Bronchial epithelial cell (primary cell): ENCODE measurements around the gene TCL1A. TPM values are rescaled to one million over a fixed set of nuclear protein-coding genes. Genes with fewer than 3 reads are reported as not detected.

ENCODE experiments used
- DNase-seq: peaks from one replicate; pipeline ENCODE4 v3.0.0-alpha.2; 2010; ENCODE audit warnings: low read depth
- FAIRE-seq: peaks from 2 replicates; lab custom pipeline; 2011; peaks lifted over from hg19 to GRCh38; lab: Jason Lieb, UNC
- H3K27me3 ChIP-seq: 2 replicates; pipeline ENCODE4 v1.5.1; 2011; ENCODE audit warnings: low read length; ENCODE audit not compliant: control insufficient read depth, insufficient read depth
- H3K36me3 ChIP-seq: 2 replicates; pipeline ENCODE4 v1.5.1; 2011; ENCODE audit warnings: low read length; ENCODE audit not compliant: control insufficient read depth, insufficient read depth
- H3K4me3 ChIP-seq: 2 replicates; pipeline ENCODE4 v1.5.1; 2011; ENCODE audit warnings: mild to moderate bottlenecking, low read depth, low read length, control low read depth
- CTCF ChIP-seq: IDR thresholded peaks from 2 replicates; pipeline ENCODE4 v1.5.1; 2011; ENCODE audit warnings: mild to moderate bottlenecking, moderate library complexity, low read length, control low read depth, inconsistent platforms; ENCODE audit not compliant: insufficient read depth, severe bottlenecking
- total RNA-seq: library from RNA; depleted of rRNA; stranded (reverse); fragments of >200 nt; gene quantifications from 2 replicates; pipeline ENCODE4 v1.2.1, GENCODE V29; 2014

TCL1A gene
- total RNA-seq, 1 donor from 2014 or later = not detected

- no peak overlapping the region for H3K4me3 ChIP-seq
- no peak for FAIRE-seq
- no peaks in the 10 kb centered on the region for H3K36me3 ChIP-seq
- H3K27me3 ChIP-seq = no peaks in the 10 kb centered on the region
- DNase-seq = no peak
- TF ChIP-seq CTCF = no peak
These were observed 51.3 kb downstream of the TCL1A start for GRCh38 chr14:95662376-95663186.

GRCh38 chr14:95660651-95661515, 53.0 kb downstream of the TCL1A start:
- no peak for FAIRE-seq
- no peaks in the 10 kb centered on the region for H3K36me3 ChIP-seq
- no peaks in the 10 kb centered on the region for H3K27me3 ChIP-seq
- no peak for DNase-seq
- no peak for TF ChIP-seq CTCF
- no peak overlapping the region for H3K4me3 ChIP-seq

GRCh38 chr14:95659990-95660385, 53.9 kb downstream of the TCL1A start:
- no peak for TF ChIP-seq CTCF
- FAIRE-seq (no peak), DNase-seq (no peak)
- H3K27me3 ChIP-seq = no peaks in the 10 kb centered on the region
- no peaks in the 10 kb centered on the region for H3K36me3 ChIP-seq
- no peak overlapping the region for H3K4me3 ChIP-seq

Other genes starting within 250 kb of the TCL1A start
- 4.6 and 5.3 TPM in 2 replicates for gene SYNE3, start 197.5 kb downstream of the TCL1A start, total RNA-seq
- 41.6 and 74.8 TPM in 2 replicates for gene GLRX5, start 179.1 kb downstream of the TCL1A start, total RNA-seq
- not detected in 2 replicates for gene TCL1B, start 27.7 kb downstream of the TCL1A start, total RNA-seq
- not detected in 2 replicates for gene TUNAR, start 162.7 kb upstream of the TCL1A start, total RNA-seq